ENCODE measurements around the gene RBM4. TPM values are rescaled to one million over a fixed set of nuclear protein-coding genes. Genes with fewer than 3 reads are reported as not detected.
"Not testable (repeated sequence)": the region's sequence is repeated elsewhere in the genome, so short reads cannot be mapped to it uniquely, and the experiment has no call there.

The RBM4 gene, protein sequence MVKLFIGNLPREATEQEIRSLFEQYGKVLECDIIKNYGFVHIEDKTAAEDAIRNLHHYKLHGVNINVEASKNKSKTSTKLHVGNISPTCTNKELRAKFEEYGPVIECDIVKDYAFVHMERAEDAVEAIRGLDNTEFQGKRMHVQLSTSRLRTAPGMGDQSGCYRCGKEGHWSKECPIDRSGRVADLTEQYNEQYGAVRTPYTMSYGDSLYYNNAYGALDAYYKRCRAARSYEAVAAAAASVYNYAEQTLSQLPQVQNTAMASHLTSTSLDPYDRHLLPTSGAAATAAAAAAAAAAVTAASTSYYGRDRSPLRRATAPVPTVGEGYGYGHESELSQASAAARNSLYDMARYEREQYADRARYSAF
- 146 TPM for polyA plus RNA-seq (2013, experiment 1 of 2; ENCODE audit: insufficient read length)
- 146 TPM for polyA plus RNA-seq (2013, experiment 2 of 2; ENCODE audit: insufficient read length)

DNA sequence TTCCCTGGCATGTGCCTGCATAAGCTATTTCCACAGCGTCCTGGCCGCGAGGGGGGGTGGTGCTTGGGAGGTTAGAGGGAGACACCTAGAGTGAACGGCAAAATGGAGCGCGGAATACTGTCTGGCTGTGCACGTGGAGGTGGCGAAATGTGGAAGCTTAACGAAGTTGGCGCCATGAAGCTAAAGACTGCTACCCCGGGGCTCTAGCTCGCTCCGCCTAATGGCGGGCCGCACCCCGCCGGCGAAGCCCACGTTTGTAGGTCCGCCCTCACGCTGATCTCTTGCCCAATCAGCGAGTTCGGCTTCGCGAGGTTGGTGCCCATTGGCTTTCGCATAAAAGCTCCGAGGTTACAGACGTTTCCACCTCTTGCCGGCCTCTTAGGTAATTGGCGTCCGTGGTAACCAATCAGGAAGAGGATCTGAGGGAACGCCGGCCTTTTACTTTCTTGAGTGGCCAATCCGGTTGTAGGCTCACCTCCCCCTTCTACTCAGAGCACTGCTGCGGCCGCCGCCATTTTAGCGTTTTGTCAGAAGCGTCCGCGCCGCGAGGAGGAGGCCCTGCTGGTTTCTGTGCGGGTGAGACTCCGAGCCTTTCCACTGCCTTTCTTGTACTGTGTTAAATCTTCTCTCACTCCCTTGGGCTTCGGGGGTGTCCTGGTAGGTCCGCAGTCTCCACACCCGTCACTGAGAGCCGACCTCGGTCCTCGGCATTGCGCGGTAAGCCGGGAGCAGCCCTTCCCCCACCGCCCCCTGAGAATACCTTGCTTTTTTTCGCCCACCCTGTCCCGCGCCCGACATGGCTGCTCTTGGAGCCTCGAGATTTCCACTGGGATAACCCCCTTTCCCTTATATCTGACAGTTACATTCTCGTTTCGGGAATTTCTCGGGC is at the start of gene RBM4:
RBM4 (plus strand) TSS at position 527 of the 889 bp plus-strand sequence. CDS start 1,009 bp downstream, outside the sequence.
- DNase-seq, result peak; percentile 100

DNA sequence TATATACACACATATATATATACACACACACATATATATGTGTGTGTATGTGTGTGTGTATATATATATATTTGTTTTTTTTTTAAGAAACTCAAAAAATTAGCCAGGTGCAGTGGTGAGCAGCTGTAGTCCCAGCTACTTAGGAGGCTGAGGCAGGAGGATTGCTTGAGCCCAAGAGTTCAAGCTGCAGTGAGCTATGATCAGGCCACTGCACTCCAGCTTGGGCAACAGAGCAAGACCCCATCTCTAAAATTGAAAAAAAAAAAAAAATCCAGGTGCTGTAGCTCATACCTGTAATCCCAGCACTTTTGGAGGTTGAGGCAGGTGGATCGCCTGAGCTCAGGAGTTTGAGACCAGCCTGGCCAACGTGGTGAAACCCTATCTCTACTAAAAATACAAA is 49.2 kb upstream of the RBM4 start:
- not testable (repeated sequence) for DNase-seq

DNA sequence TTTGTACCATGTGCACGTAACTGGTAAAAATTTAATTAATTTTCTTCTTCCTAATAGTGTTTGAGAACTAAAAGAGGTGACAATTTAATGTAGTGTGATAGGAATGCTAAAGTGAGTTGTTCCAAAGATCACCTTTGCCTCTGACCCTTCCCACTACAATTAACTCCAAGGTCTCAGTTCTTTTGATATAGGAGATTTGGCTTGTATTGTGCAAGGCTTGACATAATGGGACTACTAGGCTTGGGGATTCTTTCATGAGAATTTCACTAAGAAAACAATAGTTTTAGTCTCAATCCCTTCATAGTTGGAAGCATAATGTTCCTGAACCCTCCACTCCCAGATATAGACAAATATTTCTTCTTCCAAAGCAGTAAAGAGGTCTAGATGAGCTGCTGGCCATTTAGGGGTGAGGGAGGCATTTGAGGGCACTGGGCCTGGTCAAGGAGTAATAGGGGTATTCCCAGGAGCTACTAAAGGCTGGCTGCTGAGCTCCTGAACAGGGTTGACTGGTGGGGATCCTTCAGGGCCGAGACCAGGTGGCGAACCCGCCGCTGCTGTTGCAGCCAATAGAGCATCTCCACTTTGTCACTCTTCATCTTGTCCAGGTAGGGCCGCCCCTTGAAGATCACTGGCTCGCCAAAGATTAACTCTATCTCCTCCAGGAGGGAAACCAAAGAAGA is 48.4 kb upstream of the RBM4 start:
- no peak for DNase-seq

DNA sequence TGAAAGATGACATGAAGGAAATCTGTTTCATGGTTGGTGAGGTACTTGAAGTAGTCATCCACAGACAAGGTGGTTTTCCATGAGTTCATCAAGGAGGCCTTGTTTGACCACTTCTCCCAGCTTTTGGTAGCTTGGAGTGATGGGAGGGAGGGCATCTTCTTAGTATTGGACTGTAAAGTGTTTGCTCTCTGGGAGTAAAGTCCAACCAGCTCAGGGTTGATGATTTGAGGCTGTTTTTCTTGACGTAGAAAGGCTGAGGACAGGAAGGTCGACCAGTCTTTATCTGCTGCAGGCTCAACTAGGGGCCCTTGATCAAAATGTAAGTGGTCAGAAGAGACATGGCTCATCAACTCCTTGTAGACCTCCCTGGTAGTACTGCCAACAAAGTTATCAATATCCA is 47.3 kb upstream of the RBM4 start:
- no peak for DNase-seq

DNA sequence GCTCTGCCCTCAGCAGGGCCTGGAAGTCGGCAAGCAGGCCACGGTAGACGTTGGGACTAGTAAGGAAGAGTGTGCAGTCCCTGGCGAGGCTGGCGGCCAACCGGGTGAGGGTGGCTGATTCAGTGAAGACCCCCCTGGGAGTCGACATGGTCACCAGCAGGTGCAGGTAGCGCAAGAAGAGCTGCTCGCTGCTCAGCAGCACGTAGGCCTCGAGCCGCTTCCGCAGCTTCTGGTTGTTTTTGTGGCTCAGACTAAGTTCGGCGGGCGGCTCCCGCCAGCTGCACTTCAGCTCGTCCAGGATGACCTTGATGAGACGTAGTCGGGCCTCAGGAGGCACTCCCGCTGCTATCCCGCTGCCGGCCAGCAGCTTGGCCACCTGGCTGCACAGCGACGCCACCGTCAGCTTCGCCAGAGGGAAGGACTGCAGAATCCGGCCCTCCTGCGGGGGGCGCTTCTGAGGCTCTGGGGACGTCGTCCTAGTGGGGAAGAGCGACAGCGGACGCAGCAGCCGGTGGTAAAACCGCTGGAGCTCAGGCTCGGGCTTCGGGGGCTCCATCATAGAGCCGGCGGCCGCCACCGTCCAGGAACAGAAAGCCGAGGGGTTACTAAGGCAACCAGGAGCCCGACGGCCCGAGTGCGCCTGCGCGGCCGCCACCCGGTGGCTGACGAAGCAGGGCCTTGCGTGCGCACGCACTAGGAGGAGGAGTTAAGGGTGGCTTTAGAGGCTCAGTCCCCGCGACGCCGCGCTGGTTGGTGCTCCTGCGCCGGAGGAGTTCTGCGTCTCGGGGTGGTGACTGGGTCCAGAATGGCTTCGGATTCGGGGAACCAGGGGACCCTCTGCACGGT is 45.8 kb upstream of the RBM4 start, which contains the start of the genes CCDC87 and CCS:
CCDC87 (minus strand) TSS at position 607 of the 846 bp plus-strand sequence; CDS start at position 559, 48 bp downstream.
CCS (plus strand) TSS at position 729 of the 846 bp plus-strand sequence; CDS start at position 806, 77 bp downstream.
- peak; percentile 93 for DNase-seq

DNA sequence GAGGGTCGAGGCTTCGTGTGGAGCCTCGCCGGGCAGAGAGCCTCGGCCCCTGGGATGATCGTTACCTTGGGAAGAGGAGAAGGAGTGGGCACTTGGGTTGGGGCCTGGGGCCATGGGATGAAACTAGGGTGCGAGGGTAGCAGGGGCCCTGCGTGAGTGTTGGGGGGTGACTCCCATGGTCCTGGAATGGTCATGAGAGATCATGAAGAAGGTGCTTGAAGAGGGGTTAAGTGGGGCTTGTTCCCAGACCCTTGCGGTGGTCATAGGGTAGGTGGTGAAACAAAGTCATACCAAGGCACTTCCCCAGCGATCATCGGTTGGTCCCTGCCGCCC is 45.2 kb upstream of the RBM4 start:
- no peak for DNase-seq

DNA sequence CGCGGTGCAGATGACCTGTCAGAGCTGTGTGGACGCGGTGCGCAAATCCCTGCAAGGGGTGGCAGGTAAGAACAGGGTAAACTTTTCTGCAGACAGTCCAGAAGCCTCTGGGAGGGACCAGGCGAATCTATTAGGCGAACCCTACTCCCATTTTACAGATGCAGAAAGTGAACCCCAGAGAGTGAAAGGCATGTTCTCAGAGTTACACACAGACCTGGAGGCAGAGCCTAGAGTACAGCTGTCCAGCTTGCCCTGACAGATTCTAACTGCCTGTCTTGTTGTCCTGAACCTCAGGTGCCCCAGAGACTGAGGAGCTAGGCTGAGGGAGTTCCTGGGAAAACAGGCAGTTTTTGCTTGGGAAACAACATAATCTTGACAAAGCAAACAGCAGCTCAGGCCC is 44.9 kb upstream of the RBM4 start:
- DNase-seq, result no peak

DNA sequence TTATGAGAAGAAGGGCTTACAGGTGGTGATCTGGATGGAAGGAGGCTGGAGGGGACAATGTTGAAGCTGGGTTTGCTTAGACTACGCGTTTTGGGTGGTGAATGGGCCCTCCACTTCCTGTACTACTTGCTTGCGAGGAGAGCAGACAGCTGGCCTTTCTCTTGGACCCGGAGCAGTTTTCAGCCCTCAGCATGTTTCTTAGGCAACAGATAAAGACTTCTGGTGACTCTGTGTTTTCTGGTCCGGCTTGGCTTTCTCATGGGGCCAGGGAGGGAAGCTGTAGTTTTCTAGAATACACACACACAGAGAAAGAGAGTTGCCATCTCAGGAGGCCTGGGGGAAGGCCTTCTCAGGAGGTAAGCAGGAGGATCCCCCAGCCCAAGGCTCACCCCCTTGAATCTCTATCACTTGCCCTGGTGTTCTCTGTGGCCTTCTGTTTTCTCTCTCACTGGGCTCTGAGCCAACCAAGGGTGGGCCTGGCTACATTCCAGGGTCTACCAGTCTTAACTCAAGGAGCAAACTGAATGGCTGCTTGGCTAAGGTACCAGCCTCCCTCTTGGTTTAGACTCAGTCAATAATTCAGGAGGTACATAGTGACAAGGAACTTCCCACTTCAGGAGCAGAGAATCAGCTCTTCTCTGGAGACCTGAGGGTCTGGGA is 43.1 kb upstream of the RBM4 start:
- no peak for DNase-seq

DNA sequence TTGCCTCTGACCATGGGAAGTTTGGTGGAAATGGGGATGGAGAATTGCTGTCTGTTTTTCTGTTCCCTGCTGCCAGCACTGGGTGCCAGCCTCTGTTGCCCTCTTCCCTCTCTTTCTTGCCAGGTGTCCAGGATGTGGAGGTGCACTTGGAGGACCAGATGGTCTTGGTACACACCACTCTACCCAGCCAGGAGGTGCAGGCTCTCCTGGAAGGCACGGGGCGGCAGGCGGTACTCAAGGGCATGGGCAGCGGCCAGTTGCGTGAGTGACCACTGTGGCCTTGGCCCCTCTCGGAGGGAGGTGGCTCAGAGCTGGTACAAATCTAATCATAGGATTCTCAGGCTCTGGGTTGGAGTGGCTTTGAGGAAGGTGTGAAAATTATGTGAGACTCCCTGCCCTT is 39.5 kb upstream of the RBM4 start:
- DNase-seq, result no peak

DNA sequence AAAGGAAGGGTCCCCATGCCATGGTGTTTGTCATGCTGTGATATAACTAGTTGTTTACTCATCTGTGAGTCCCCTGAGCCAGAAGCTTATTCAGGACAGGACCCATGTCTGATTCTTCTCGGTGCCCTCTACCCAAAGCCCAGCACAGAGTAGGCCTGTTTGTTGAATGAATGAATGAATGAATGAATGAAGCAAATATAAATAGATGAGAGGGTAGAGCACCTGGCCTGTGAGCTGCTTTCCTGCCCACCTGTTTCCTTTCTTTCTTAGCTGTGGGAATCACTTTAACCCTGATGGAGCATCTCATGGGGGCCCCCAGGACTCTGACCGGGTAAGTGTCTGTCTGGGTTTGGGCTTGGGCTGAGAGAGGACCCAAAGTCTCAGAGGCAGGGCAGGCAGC is 38.3 kb upstream of the RBM4 start:
- DNase-seq, result no peak

DNA sequence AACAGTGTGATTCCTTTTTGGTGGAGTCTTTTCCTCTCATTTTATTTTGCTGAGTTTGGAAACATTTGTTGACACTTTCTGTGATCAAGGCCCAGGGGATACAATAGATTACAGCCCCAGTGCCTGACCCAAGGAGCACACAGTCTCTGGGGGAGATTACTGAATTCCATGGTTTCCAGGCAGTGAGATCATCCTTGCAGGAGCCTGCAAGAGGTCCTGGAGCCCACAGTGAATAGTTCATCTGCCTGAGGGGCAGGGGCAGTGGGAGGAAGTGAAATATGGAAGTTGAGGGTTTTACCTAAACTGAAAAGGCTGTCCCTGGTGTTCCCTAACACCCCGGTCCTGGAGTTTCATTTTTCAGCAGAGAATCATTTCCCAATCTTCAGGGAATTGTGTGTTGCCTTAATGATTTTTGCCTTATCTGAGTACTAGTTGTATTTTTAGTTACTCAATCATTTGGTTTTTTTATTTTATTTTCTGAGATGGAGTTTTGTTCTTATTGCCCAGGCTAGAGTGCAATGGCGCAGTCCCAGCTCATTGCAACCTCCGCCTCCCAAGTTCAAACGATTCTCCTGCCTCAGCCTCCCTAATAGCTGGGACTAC is 37.8 kb upstream of the RBM4 start:
- DNase-seq, result no peak

DNA sequence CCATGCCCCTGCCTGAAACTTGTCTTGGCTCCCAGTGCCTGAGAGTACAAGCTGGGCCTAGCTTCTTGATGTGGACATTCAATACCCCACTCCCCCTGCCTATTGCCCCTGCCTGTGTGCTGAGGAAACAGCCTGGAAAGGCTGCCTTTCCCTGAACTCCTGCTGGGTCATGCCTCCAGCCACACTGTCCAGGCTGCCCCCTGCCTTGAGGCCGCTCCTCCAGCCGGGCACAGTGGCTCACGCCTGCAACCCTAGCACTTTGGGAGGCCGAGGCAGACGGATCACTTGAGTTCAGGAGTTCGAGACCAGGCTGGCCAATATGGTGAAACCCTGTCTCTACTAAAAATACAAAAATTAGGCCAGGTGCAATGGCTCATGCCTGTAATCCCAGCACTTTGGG is 35.4 kb upstream of the RBM4 start:
- no peak for DNase-seq

DNA sequence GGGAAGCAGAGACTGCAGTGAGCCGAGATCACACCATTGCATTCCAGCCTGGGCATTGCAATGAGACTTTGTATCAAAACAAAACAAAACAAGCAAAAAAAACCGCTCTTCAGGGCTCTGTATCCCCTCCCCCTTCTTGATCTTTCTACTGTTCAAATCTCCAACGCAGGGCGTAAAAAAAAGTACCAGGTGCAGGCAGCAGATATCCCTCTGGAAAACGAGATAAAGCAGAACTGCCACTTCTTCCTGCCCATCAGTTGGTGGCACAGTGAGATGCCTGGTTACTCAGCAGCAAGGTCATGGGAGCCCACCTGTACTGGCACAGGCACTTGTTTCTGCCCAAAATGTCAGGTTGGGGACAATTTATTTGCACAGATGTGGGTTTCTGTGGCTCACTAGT is 34.3 kb upstream of the RBM4 start:
- DNase-seq, result no peak

DNA sequence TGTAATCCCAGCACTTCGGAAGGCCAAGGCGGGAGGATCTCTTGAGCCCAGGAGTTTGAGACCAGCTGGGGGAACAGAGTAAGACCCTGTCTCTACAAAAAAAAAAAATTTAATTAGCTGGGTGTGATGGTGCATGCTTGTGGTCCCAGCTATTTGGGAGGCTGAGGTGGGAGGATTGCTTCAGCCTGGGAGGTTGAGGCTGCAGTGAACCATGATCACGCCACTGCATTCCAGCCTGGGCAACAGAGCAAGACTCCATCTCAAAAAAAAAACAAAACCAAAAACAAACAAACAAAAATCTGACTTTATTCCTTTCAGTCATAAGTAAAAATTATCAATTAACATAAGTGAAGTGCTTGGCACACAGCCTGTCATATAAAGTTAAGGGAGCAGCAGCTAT is 31.9 kb upstream of the RBM4 start:
- DNase-seq, result not testable (repeated sequence)

DNA sequence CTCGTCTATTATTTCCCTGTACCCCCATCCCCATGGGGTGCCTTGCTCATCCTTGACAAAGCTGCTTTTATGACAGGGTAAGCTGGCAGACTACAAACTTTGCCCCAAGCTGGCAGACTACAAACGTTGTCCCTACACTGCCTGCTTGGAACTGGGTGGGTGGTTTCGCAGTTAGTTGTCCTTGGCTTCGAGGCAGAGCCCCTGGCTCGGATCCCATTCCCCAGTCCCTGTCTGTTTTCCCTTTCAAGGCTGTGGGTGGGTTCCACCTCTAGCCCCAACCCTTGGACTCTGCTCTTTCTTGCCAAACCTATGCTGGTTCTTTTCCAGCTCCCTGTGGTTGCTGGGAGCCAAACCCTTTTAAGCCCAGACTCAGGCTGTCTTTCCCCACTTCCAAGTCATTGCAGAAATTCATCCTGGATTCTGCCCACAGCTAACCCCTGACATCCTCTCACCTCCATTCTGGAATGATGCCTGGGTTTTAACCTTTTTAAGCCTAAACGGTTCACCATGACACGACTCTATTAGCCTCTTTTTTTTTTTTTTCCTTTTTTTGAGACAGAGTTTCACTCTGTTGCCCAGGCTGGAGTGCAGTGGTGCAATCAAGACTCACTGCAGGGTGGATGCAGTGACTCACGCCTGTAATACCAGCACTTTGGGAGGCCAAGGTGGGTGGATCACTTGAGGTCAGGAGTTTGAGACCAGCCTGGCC is 31.2 kb upstream of the RBM4 start:
- DNase-seq, result peak; percentile 52

DNA sequence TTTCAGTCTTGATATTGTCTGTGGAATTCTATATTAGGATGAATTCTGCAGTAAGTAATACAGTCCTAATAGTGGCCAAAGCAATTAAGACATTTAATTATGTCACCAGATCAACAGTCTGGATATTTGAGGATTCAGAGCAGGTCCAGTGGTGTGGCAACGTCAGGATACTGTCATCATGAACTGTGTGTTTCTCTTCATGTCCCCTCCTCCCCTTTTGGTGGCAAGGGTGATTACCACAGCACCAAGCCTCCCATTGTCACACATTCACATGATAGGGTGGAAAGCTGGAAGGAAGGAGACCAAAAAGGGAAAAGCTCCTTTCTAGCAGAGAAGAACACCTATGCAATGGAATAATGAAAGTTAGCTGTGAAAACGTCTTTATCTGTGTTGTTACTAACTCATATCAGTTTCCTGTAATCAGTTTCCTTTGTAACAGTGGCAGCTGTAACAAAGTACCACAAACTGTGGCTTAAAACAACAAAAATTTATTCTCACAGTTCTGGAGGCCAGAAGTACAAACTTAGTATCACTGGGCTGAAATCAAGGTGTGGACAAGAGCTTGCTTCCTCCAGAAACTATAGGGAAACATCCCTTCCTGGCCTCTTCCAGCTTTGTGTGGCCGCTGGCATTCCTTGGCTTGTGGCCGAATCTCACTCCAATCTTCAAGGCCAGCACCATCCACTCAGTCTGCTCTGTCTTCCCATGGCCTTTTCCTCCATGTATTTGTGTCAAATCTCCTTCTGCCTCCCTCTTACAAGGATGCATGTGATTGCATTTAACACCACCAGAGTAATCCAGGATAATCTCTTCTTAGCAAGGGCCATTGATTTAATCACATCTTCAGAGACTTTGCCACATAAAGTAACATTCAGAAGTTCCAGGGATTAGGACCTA is 28.5 kb upstream of the RBM4 start:
- DNase-seq, result no peak

DNA sequence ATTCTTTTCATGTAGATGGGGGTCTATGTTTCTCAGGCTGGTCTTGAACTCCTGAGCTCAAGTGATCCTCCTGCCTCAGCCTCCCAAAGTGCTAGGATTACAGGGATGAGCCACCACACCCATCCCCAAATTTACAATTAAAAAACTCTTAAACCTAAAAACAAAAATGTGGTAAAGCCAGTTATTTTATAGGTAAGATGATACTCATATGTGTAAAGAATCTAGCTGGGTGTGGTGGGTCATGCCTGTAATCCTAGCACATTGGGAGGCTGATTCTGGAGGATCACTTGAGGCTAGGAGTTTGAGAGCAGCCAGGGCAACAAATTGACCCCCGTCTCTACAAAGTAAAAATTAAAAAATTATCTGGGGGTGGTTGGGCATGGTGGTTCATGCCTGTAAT is 26.0 kb upstream of the RBM4 start:
- DNase-seq, result no peak

DNA sequence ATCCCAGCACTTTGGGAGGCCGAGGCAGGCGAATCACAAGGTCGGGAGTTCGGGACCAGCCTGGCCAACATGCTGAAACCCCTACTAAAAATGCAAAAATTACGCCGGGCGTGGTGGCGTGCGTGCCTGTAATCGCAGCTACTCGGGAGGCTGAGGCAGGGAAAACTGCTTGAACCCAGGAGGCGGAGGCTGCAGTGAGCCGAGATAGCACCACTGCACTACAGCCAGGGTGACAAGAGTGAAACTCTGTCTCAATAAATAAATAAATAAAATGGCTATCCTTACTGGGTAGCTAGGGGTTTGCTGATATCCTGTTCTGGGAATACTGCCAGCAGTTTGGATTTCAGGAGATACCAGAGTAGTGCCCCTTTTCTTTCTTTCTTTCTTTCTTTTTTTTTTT is 24.4 kb upstream of the RBM4 start:
- DNase-seq, result no peak

Data from fibroblast of skin of abdomen (primary cell).